GM12878 (cell line): ENCODE results near the gene KLF7. TPM values are rescaled to one million over a fixed set of nuclear protein-coding genes. Genes with fewer than 3 reads are reported as not detected.

ENCODE experiments used
- ATAC-seq: fragments of 200-7000 bp; cut with Tn5 transposase; 3 replicates; pipeline ENCODE4 v1.9.1; 2020; ENCODE audit warnings: mild to moderate bottlenecking, moderate library complexity
- BruUV-seq: library from RNA; stranded (reverse); fragments of 400-500 nt; replicated peaks from 2 replicates; lab custom pipeline; 2021; lab: Mats Ljungman, UMichigan
- CTCF ChIA-PET: fragments of 300-600 bp; sonication (Branson Sonifier 250); formaldehyde crosslinking; extraction: SDS; loops from one replicate; lab custom pipeline; 2021; ENCODE audit warnings: inconsistent platforms; lab: Yijun Ruan, JAX
- POLR2A ChIA-PET: fragments of 350-600 bp; formaldehyde crosslinking; extraction: SDS; loops from one replicate; lab custom pipeline; 2021; ENCODE audit warnings: inconsistent platforms; lab: Charles Lee
- RAD21 ChIA-PET: fragments of 300-600 bp; sonication (Branson Sonifier 250); formaldehyde crosslinking; loops from one replicate; lab custom pipeline; 2023; ENCODE audit warnings: antibody characterized with exemption; ENCODE audit not compliant: unreplicated experiment; lab: Charles Lee
- SMC1A ChIA-PET: fragments of 300-600 bp; sonication (Branson Sonifier 250); formaldehyde crosslinking; loops from one replicate; lab custom pipeline; 2023; ENCODE audit not compliant: unreplicated experiment, uncharacterized antibody; lab: Charles Lee
- DNase-seq: peaks from one replicate; pipeline ENCODE4 v3.0.0-alpha.2; 2011; ENCODE audit warnings: low read depth, low spot score
- FAIRE-seq: peaks from 3 replicates; lab custom pipeline; 2011; peaks lifted over from hg19 to GRCh38; lab: Jason Lieb, UNC
- H2AFZ ChIP-seq: 2 replicates; pipeline ENCODE4 v1.6.0; 2011; ENCODE audit warnings: low read depth, low read length, control low read depth; ENCODE audit not compliant: control insufficient read depth
- H3K27ac ChIP-seq: 2 replicates; pipeline ENCODE4 v1.5.1; 2011; ENCODE audit warnings: control low read depth; ENCODE audit not compliant: control insufficient read depth, insufficient read depth
- H3K27me3 ChIP-seq, 2 experiments: replicated peaks in 1 of 2; 2 replicates each; pipeline versions ENCODE4 v1.6.0 to v1.6.1; 2011; ENCODE audit warnings: low read length in 1 of 2; ENCODE audit not compliant: control insufficient read depth in 2 of 2, insufficient read depth in 2 of 2
- H3K36me3 ChIP-seq, 2 experiments: 2 replicates each; pipeline ENCODE4 v1.5.1; 2011; ENCODE audit warnings: low read length in 1 of 2; ENCODE audit not compliant: control insufficient read depth in 2 of 2, insufficient read depth in 2 of 2
- H3K4me1 ChIP-seq: 2 replicates; pipeline ENCODE4 v1.6.1; 2011; ENCODE audit warnings: mild to moderate bottlenecking, low read length, moderate library complexity, mixed read lengths; ENCODE audit not compliant: control insufficient read depth, insufficient read depth
- H3K4me2 ChIP-seq: 2 replicates; pipeline ENCODE4 v1.6.0; 2011; ENCODE audit warnings: control low read depth; ENCODE audit not compliant: control insufficient read depth, insufficient read depth
- H3K4me3 ChIP-seq: fragments of 200-600 bp; sonication (generic); 2 replicates; pipeline ENCODE4 v1.5.1; 2016
- H3K79me2 ChIP-seq: 2 replicates; pipeline ENCODE4 v1.6.0; 2011; ENCODE audit warnings: low read length; ENCODE audit not compliant: control insufficient read depth, insufficient read depth
- H3K9ac ChIP-seq: 2 replicates; pipeline ENCODE4 v1.8.0; 2011; ENCODE audit warnings: low read length, control low read depth, mixed read lengths; ENCODE audit not compliant: control insufficient read depth, insufficient read depth
- H3K9me3 ChIP-seq: replicated peaks from 3 replicates; pipeline ENCODE4 v1.5.1; 2011; ENCODE audit warnings: mild to moderate bottlenecking, low read length; ENCODE audit not compliant: control insufficient read depth, insufficient read depth
- H4K20me1 ChIP-seq: 2 replicates; pipeline ENCODE4 v1.6.0; 2011; ENCODE audit not compliant: control insufficient read depth, insufficient read depth
- BACH1 ChIP-seq: fragments of 450-650 bp; IDR thresholded peaks from 2 replicates; pipeline ENCODE4 v1.6.1; 2017; ENCODE audit warnings: mild to moderate bottlenecking, borderline replicate concordance
- BCL11A ChIP-seq: IDR thresholded peaks from 2 replicates; pipeline ENCODE4 v1.6.1; 2011; ENCODE audit warnings: low read depth, low read length
- ESRRA ChIP-seq: IDR thresholded peaks from 2 replicates; pipeline ENCODE4 v1.6.1; 2012; ENCODE audit warnings: mild to moderate bottlenecking, low read length, improper control_type of control experiment
- FOXM1 ChIP-seq: IDR thresholded peaks from 2 replicates; pipeline ENCODE4 v1.6.1; 2012; ENCODE audit warnings: low read depth, mild to moderate bottlenecking, inconsistent platforms, low read length, moderate library complexity
- JUNB ChIP-seq: IDR thresholded peaks from 2 replicates; pipeline ENCODE4 v1.6.1; 2016; ENCODE audit warnings: antibody characterized with exemption, mild to moderate bottlenecking
- KDM1A ChIP-seq: fragments of 200-600 bp; sonication (generic); IDR thresholded peaks from 2 replicates; pipeline ENCODE4 v1.6.1; 2016; ENCODE audit warnings: borderline replicate concordance
- MLLT1 ChIP-seq: fragments of 450-650 bp; IDR thresholded peaks from 2 replicates; pipeline ENCODE4 v1.6.1; 2016; ENCODE audit warnings: mild to moderate bottlenecking
- NBN ChIP-seq: fragments of 450-650 bp; IDR thresholded peaks from 2 replicates; pipeline ENCODE4 v1.6.1; 2016
- POLR2AphosphoS5 ChIP-seq: IDR thresholded peaks from 2 replicates; pipeline ENCODE4 v1.6.1; 2011; ENCODE audit warnings: mild to moderate bottlenecking, low read length, inconsistent platforms
- POU2F2 ChIP-seq: IDR thresholded peaks from 3 replicates; pipeline ENCODE4 v1.6.1; 2011; ENCODE audit warnings: low read depth, mild to moderate bottlenecking, low read length, borderline replicate concordance
- SIN3A ChIP-seq: IDR thresholded peaks from 2 replicates; pipeline ENCODE4 v1.6.1; 2012; ENCODE audit warnings: low read depth, low read length, improper control_type of control experiment
- SMAD1 ChIP-seq: fragments of 450-650 bp; IDR thresholded peaks from 2 replicates; pipeline ENCODE4 v1.6.1; 2018; ENCODE audit warnings: mild to moderate bottlenecking, low read depth; ENCODE audit not compliant: partially characterized antibody
- SMAD5 ChIP-seq: IDR thresholded peaks from 2 replicates; pipeline ENCODE4 v1.6.1; 2016; ENCODE audit warnings: antibody characterized with exemption, low read depth
- SP1 ChIP-seq: IDR thresholded peaks from one replicate; pipeline ENCODE4 v1.6.1; 2011; ENCODE audit warnings: low read depth, low read length
- USF1 ChIP-seq: IDR thresholded peaks from 2 replicates; pipeline ENCODE4 v1.6.1; 2011; ENCODE audit warnings: borderline replicate concordance, low read depth, mild to moderate bottlenecking, moderate library complexity, mixed read lengths, low read length; ENCODE audit not compliant: insufficient read depth; ENCODE audit errors: extremely low read length
- ZBTB11 ChIP-seq: fragments of 450-650 bp; formaldehyde crosslinking; IDR thresholded peaks from 2 replicates; pipeline ENCODE4 v1.5.0; 2022; ENCODE audit warnings: mild to moderate bottlenecking, missing genetic modification characterization
- WGBS: methylation state at CpG from one replicate; pipeline ENCODE4 v1.1.6; 2016; ENCODE audit warnings: low lambda C conversion rate; ENCODE audit not compliant: insufficient replicate concordance, insufficient coverage; ENCODE audit errors: missing lambda C conversion rate; 5-methylcytosine and 5-hydroxymethylcytosine counted together
- in situ Hi-C: fragments of 300-500 bp; cut with MboI; formaldehyde crosslinking; loops from 9 replicates; pipeline ENCODE4 v1.14.3; 2018; ENCODE audit warnings: mixed read lengths
- intact Hi-C: fragments of 100-400 bp; cut with micrococcal nuclease; formaldehyde crosslinking; loops from one replicate; pipeline ENCODE4 v1.14.2; 2022; ENCODE audit not compliant: unreplicated experiment
- polyA plus RNA-seq, 11 experiments: library from polyadenylated mRNA; depleted of rRNA in 4 of 11; unstranded in 6 of 11; stranded (reverse) in 5 of 11; fragments of >200 nt; fragmentation: Nextera tagmentation in 4 of 11; fragmentation: Illumina TruSeq in 1 of 11; extraction: Ambion mirVana in 4 of 11; extraction: Trizol in 1 of 11; gene quantifications; 1 replicate in 1 of 11; 2 replicates in 10 of 11; pipeline versions ENCODE4 v1.2.1 to v1.2.3, GENCODE V29; 2011 to 2016; ENCODE audit warnings: inconsistent platforms in 2 of 11, missing spikeins in 2 of 11, low read depth in 1 of 11
- total RNA-seq, 4 experiments: library from RNA; depleted of rRNA in 3 of 4; stranded (reverse); fragments of >200 nt in 3 of 4; fragmentation: Illumina TruSeq in 1 of 4; extraction: Trizol in 1 of 4; gene quantifications; 2 replicates each; pipeline versions ENCODE4 v1.2.1 to v1.2.3, GENCODE V29; 2013 to 2021

Gene KLF7
- total and polyA plus RNA-seq, 10 of the 15 experiments (the other 5 are each of a cell fraction or from before 2014, with no cell fraction given), result 2.4 to 24.8 (median 8.5) TPM

GRCh38 chr2:207055257-207055656 lies 110.5 kb downstream of the KLF7 start:
- no peak for ATAC-seq
- ChIA-PET POLR2A (no interaction called here), RAD21 (no interaction called here), CTCF (no interaction called here), SMC1A (no interaction called here)
- H4K20me1 ChIP-seq, result no peaks in the 10 kb centered on the region
- H2AFZ ChIP-seq, result no peak overlapping the region
- no peak overlapping the region for H3K27ac ChIP-seq
- FAIRE-seq, result no peak
- WGBS, result 82% methylated on average over 6 of the region's 6 CpGs
- no TSS peak for BruUV-seq
- no peak overlapping the region for H3K4me3 ChIP-seq
- no peaks in the 10 kb centered on the region for H3K9me3 ChIP-seq
- H3K36me3 ChIP-seq, result no peaks in the 10 kb centered on the region
- H3K27me3 ChIP-seq, result no peaks in the 10 kb centered on the region
- TF ChIP-seq SMAD5 (no peak), USF1 (no peak), MLLT1 (no peak), POU2F2 (no peak), FOXM1 (no peak), BACH1 (no peak), SP1 (no peak), BCL11A (no peak), NBN (no peak), SMAD1 (no peak), SIN3A (no peak), ESRRA (no peak), JUNB (no peak), KDM1A (no peak), ZBTB11 (no peak), POLR2AphosphoS5 (no peak)
- no peak overlapping the region for H3K9ac ChIP-seq
- no peak for DNase-seq
- H3K4me2 ChIP-seq, result no peak overlapping the region
- intact Hi-C loops, result no loop called here
- in situ Hi-C loops, result no loop called here
- H3K79me2 ChIP-seq, result no peaks in the 10 kb centered on the region
- no peaks in the 10 kb centered on the region for H3K4me1 ChIP-seq
